ENCODE data around the gene PLOD3.

DNA sequence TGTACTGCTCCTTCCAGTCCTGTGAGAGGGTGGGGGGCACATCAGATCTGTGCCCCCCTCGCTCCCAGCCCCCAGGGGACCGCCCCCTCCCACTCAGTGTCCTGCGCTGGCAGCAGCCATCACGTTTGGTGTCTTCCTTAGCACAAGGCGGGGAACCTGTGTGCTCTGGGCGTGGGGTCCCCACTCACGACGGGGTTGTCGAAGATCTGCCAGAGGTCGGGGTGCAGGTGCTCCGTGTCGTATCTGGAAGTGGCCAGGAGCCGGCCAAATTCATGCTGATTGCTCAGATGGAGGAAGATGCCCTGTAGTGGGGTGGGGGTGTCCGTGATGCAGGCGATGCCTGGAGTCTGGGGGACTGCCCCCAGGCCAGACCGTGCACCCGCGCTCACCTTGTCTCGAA is 7.2 kb downstream of the PLOD3 start:
- TF ChIP-seq, protein P1, sequence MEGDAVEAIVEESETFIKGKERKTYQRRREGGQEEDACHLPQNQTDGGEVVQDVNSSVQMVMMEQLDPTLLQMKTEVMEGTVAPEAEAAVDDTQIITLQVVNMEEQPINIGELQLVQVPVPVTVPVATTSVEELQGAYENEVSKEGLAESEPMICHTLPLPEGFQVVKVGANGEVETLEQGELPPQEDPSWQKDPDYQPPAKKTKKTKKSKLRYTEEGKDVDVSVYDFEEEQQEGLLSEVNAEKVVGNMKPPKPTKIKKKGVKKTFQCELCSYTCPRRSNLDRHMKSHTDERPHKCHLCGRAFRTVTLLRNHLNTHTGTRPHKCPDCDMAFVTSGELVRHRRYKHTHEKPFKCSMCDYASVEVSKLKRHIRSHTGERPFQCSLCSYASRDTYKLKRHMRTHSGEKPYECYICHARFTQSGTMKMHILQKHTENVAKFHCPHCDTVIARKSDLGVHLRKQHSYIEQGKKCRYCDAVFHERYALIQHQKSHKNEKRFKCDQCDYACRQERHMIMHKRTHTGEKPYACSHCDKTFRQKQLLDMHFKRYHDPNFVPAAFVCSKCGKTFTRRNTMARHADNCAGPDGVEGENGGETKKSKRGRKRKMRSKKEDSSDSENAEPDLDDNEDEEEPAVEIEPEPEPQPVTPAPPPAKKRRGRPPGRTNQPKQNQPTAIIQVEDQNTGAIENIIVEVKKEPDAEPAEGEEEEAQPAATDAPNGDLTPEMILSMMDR (IDR thresholded peaks at IDR 0.05; ENCODE audit: low read depth, low read length, poor library complexity, severe bottlenecking), result no peak
- no peak for TF ChIP-seq EZH2phosphoT487 (IDR thresholded peaks at IDR 0.05; ENCODE audit: borderline replicate concordance, low read length)

Data from DOHH2 (cell line).